GM23248 (cell line): ENCODE measurements around the gene KCNK1.

Experiments used
- EZH2 ChIP-seq: fragments of 200-600 bp; sonication (generic); IDR thresholded peaks from 2 replicates; pipeline ENCODE4 v1.6.1; 2018; ENCODE audit warnings: antibody characterized with exemption, mild to moderate bottlenecking; ENCODE audit not compliant: insufficient read depth, poor library complexity, severe bottlenecking
- EZH2phosphoT487 ChIP-seq: fragments of 200-600 bp; sonication (generic); IDR thresholded peaks from 2 replicates; pipeline ENCODE4 v1.6.1; 2018; ENCODE audit warnings: antibody characterized with exemption, moderate library complexity, mild to moderate bottlenecking, low read depth; ENCODE audit not compliant: insufficient read depth

DNA sequence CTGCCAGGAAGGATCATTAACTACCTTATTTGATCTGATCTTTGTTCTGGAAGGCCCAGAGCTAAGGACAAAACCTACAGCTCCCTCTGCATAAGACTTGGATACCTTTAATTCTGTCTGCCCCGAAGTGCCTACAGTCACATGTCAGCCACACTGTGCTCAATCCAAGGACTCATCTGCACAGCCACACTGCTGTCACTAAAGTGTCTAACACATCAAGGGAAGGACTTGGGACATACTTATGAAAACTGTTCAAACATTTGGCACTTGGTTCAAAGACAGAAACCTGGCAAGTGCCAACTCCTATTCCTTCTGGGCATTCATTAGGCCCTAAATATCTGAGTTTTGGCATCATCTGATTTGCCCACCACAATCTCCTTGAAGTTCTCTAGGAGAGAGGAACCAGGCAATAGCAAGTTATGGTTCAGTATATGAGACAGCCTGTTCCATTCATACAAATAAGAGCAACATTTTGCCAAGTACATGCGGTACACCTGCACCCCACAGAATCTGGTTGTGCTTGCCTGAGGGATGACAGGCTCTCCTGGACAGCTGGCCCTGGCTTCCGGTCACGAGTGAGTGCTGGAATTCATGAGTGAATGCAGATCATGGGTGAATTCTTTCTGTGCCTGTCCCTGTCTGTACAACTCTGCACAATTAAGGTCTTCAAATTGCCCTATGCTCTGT lies 105.9 kb downstream of the KCNK1 start:
- TF ChIP-seq EZH2, result no peak
- no peak for TF ChIP-seq EZH2phosphoT487
